ENCODE measurements around the gene AKNA.
A peak's percentile ranks its signal among the peaks of the same experiment; 100 is the strongest.

Gene AKNA

DNA sequence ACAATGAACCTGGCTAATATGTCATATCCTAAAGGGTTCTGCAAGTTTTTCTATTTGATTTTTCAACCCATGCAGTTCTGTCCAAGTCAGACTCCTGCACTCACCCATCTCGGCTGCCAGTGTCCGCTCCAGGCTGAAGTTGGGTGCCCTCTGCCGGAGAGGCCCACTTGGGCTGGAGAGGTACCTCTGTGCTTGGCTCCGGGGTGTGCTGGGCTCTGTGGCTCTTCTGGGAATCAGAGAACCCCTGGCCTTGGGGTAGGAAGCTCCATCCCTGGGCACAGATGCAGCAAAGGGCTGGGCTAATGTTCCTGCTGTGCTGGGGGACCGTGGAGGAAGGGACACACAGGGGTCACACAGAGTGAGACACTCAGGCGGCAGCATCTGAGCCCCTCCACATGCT, 32.0 kb downstream of the AKNA start:
- no peak for DNase-seq

DNA sequence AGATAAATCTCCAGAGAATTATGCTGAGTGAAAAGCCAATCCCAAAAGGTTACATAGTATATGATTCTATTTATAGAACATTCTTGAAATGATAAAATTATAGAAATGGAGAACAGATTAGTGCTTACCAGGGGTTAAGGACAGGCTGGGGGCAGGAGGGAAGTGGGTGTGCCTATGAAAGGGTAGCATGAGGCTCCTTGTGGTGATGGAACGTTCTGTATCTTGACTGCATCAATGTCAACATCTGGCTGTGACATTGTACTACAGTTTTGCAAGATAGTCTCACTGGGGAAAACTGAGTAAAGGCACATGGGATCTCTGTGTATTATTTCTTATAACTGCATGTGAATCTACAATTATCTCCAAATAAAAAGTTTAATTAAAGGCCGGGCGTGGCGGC, 35.9 kb downstream of the AKNA start:
- DNase-seq, result no peak

DNA sequence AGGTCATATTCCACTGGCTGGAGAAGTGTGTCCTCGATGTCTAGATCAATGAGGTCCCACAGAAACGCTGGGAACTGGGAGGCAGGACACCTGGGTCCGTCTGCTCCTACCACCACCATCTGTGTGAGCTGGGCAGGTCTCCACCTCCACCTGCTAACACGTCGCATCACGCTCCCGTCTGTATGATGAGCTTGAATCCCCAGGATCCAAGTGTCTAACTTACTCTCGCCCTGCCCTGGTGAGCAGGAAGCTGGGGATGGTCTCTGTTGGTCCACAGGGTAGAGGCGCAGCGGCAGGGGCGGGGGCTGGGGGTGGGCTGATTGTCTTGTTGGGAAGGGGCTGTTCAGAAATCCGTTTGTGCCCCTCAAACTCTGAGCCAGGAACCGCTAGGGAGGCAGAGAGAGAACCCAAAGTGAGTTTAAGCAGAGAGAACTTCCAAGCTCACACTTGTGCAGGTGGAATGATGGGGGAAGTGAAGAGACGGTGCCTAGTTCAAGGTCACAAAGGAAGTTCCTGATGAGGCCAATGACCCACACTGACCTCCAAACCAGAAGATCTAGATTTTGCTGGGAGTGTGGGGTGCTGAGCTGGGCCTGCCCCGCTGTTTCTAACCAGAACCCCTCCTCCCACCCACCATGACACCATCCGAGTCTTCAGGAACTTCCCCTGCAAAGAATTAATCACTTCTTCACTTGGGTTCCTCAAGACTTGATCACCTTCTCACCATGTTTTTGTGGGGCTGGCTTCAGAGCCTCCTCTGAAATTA, 37.0 kb downstream of the AKNA start:
- DNase-seq, result no peak

DNA sequence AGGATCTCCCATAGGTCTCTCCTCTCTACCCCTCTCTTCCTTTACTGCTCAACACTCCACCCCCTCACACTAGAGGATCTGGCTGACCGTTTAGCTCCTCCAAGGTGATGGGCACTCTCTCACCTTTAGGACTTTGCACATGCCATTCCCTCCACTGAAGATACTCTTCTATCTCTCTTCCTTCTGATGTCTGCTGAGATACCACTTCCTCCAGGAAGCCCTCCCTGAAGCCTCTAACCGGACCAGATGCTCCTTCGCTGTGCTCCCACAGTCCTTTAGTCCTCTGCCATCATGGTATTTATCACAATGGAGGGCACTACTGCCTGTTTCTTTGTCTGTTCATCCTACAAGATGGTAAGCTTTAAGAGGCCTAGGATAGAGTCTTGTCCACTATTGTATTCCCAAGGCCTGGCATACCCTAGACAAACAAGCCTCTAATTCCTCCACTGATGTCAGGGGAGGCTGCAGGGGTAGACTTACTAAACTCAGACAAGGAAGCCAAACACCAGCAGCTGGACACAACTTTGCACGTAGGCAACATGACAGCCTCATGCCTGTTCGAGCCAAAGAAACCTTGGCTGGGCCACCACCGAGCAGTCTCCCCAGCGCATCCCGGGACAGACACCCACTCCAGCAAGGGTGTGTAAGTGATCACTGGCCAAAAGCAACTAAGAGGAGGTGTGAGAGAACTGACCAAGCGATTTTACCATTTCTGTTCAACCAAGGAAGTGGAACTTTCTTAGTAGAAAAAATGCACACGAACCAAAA, 37.9 kb downstream of the AKNA start:
- DNase-seq, result no peak

- peak; percentile 74 for DNase-seq
Observed at GRCh38 chr9:114348906-114349482, 38.8 kb downstream of the AKNA start.

DNA sequence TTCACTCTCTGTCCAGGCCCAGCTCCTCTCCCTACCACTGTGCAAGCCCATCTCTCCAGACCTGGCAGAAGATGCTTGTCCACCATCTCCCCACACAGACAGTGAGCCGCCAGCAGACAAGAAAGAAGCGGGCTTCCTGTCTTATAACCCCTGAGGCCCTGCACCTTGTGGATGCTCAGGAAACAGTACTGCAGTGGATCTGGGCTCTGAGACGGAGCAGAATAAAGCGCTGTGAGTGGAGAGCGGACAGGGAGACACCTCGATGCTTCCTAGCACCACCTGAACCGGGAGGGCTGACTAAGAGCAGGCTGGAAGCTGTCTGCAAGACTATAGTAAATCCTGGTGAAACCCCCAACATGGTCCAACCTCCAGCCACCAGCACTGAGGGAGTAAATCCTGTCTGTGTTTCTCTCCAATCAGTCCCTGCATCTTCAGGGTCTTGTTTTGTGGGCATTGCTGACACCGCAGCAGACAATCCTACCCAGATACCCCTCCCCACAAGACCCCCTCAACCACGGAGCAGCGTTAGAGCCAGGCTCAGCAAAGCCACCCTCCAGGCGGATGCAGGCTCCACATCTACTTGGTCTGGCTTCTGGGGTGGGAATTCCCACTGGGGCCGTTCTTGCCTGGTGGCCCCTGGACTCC, 39.4 kb downstream of the AKNA start:
- DNase-seq, result no peak

GRCh38 chr9:114347675-114348074, 40.1 kb downstream of the AKNA start:
- DNase-seq, result no peak

DNA sequence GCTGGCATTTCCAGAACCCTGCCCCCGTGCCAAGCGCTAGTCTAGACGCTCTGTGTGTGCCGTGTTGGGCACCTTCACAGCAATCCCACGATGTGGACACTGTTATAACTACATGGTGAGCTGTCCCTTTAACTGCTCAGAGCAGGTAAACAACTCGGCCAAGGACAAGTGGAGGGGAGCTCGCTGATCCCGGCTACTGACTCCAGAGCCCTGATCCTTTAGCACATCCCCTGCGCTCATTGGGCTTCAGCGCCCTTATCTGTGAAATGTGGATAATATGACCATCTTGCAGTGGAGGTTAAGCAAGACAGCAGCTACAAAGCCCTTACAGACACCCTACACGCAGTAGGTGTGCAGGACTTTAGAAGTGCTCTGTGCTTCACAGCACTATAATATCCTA, 41.6 kb downstream of the AKNA start:
- no peak for DNase-seq

DNA sequence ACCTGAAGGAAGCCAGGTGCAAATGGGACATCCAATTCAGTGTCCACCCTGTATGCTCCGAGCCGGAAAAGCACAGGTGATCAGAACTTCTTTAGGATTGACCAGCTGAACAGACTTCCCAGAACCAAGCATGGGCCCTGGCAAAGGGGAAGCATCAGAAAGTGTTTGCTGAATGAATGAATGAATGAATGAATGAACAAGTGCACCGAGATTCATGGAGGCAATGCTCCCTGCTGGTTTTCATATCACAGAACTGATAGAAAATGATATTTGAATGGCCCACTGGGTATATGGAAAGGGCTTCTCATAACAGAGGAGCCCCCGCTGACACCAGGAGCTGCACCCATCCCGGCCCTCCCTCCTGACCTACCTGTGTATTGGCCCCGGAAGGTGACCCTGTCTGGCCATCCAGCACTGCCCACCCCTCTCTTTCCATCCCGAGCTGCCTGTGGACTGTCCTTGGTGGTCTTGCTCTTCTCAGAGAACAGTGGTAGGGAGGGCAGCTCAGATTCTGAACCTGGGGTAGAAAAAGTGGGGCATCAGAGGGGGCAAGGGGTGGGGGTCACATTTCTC, 42.2 kb downstream of the AKNA start:
- DNase-seq, result no peak

- DNase-seq, result no peak
Observed at GRCh38 chr9:114344692-114345091, 43.1 kb downstream of the AKNA start.

- no peak for DNase-seq
Observed at GRCh38 chr9:114344188-114344566, 43.6 kb downstream of the AKNA start.

GRCh38 chr9:114343471-114344187, 44.2 kb downstream of the AKNA start:
- DNase-seq, result no peak

DNA sequence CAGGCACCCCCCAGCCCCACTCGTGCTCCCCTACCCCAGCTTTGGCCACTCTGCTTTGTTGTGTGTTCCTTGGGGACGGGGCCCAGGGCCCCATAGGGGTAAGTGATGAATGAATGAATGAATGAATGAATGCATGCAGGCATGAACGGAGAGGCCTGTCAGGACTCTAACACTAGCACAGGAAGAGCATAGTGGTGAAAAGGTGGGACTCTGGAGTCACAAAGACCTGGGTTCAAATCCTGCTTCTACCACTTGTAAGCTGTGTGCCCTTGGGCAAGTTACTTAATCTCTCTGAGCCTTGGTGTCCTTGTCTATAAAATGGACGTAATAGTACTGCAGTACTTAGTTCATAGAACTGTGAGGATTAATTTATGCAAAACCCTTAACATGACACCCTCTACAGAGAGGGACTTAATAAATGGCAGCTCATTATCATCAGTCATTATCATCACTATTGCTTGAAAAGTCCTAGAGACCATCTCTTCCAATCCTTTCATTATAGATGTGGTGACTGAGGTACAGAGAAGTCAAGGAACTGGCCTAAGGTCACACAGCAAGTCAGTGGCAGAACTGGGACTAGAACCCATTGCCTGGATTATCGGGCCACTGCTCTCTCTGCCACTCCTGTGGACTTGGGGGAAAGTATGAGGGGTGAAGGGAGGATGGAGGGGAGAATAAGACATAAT, 44.9 kb downstream of the AKNA start:
- DNase-seq, result no peak

- no peak for DNase-seq
Observed at GRCh38 chr9:114341991-114342390, 45.8 kb downstream of the AKNA start.

GRCh38 chr9:114341152-114341830, 46.5 kb downstream of the AKNA start:
- no peak for DNase-seq

DNA sequence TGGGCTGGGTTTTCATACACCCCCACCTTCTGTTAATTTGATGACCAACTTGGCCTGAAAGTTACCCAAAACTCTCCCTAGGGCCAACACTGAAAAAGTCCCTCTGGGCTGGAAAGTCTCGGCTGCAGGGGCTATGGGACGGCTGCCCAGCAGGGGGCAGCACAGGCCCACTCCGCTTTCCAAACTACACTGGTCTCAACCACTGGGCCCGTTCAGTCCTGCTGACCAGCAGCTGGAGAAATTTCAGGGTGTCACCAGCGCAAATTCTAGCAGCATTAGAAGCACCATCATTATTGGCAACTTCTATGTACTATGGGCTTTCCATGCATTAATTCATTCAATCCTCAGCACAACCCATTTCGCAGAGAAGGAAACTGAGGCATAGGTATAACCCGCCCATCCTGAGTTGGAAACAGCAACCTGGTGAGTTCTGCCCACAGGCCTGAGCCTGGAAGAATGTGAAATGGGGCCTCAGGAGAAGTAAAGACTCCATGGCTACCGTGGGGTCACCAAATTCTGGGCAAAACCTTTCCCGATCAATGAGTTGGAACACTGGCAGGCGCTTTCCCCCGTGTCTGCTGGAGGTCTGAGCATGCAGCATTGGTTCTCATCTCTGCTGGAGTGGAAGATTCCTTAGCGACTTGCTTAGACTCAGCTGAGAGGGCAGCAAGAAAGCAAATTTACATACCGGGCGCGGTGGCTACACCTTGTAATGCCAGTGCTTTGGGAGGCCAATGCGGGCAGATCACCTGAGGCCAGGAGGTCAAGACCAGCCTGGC, 48.5 kb downstream of the AKNA start:
- DNase-seq, result peak; percentile 73

DNA sequence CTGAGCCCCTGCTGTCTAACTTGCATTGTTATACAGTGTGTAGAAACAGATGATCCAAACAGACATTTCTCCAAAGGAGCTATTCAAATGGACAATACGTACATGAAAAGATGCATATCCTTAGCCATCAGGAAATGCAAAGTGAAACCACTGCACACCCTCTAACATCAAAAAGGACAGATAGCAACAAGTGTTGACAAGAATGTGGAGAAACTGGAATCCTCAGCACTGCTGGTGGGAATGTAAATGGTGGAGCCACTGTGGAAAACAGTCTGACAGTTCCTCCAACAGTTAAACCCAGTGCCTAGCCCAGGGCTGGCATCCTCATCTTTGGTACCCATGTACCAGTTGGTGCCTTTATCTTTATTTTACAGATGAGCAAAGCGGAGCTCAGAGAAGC, 49.6 kb downstream of the AKNA start:
- no peak for DNase-seq

DNA sequence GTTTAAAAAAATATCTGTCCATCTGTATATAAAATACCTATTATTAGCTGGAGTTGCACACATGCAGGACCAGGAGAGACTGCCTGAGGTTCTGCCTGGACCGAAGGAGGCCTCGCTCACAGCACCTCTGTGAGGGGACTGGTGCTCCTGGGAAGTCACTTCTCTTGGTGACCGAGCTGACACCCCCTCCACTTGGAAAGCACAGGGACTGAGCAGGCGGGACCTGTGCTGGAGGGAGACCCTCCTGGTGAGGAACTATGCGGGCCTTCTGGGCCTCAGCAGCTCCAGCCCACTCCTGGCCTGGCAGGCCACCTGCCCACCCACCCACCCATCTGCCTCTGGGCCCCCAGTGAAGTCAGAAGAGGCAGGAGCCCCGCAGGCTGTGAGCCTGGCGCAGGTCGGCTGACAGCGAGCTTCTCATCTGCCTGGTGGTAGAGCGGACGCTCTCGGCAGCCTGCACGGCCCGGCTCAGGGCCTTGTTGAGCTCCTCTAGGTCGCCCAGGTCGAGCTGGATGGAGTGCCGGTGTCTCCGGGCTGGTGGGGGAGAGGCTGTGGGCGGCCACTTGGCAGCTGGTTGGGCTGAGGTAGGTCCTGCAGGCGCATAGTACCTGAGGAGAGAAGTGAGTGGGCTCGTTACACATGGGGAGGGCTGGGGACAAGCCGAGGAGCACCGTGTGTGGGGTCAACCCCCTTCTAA, 50.9 kb downstream of the AKNA start:
- DNase-seq, result no peak

DNA sequence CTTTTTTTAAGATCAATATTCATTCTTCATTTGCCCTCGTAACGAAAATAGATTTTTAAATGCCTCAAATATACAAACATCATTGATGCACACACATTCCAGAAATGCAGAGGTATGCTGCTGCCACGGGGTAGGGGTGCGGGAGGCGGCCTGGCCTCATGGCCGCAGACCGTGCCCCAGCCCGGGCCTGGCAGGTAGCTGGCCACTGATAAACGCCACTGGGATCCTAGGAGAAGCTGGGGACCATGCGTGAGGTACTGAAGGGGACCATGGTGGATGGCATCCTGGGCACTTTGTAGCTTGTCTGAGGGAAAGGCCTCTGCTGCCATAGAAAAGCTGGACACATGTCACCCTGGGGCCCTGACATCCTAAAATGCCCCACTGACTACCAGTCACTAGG, 51.6 kb downstream of the AKNA start:
- no peak for DNase-seq

GRCh38 chr9:114335745-114336144, 52.0 kb downstream of the AKNA start:
- DNase-seq, result no peak

All from CD4-positive, alpha-beta T cell treated with Interleukin-17A for 4 hours (primary cell).